H1 (cell line): ENCODE data around the gene IGSF5. TPM values are rescaled to one million over a fixed set of nuclear protein-coding genes. Genes with fewer than 3 reads are reported as not detected.

Experiments
- CTCF ChIA-PET: fragments of 300-600 bp; sonication (Branson Sonifier 250); formaldehyde crosslinking; loops from one replicate; lab custom pipeline; 2021; ENCODE audit not compliant: partially characterized antibody; lab: Charles Lee
- POLR2A ChIA-PET: fragments of 300-600 bp; sonication (Branson Sonifier 250); formaldehyde crosslinking; loops from one replicate; lab custom pipeline; 2021; ENCODE audit warnings: inconsistent platforms; ENCODE audit not compliant: partially characterized antibody; lab: Charles Lee
- DNase-seq, 2 experiments: peaks; one replicate each; pipeline versions ENCODE4 v3.0.0 to v3.0.0-alpha.2; 2010 to 2022; ENCODE audit warnings: low spot score in 2 of 2, low read depth in 1 of 2, mixed read lengths in 1 of 2
- FAIRE-seq: peaks from 2 replicates; lab custom pipeline; 2011; peaks lifted over from hg19 to GRCh38; lab: Jason Lieb, UNC
- H2AFZ ChIP-seq: 2 replicates; pipeline ENCODE4 v1.8.1; 2012; ENCODE audit warnings: low read length, inconsistent platforms
- H2AK5ac ChIP-seq: 2 replicates; pipeline ENCODE4 v1.6.1; 2013; ENCODE audit warnings: low read depth, low read length
- H2BK120ac ChIP-seq: replicated peaks from 2 replicates; pipeline ENCODE3; 2013; ENCODE audit warnings: low read depth, low read length, inconsistent platforms
- H2BK12ac ChIP-seq: 2 replicates; pipeline ENCODE4 v1.6.1; 2013; ENCODE audit warnings: low read depth, low read length
- H2BK15ac ChIP-seq: 2 replicates; pipeline ENCODE4 v1.6.1; 2013; ENCODE audit warnings: low read length
- H2BK20ac ChIP-seq: 2 replicates; pipeline ENCODE4 v1.6.1; 2013; ENCODE audit warnings: low read length
- H2BK5ac ChIP-seq: 2 replicates; pipeline ENCODE4 v1.6.1; 2013; ENCODE audit warnings: low read depth, low read length
- H3K14ac ChIP-seq: 2 replicates; pipeline ENCODE4 v1.6.1; 2013; ENCODE audit warnings: inconsistent platforms; ENCODE audit not compliant: insufficient read length
- H3K18ac ChIP-seq: 2 replicates; pipeline ENCODE4 v1.6.1; 2013; ENCODE audit warnings: low read length; ENCODE audit errors: extremely low read depth
- H3K23ac ChIP-seq: 2 replicates; pipeline ENCODE4 v1.6.1; 2013; ENCODE audit warnings: inconsistent platforms; ENCODE audit not compliant: insufficient read length
- H3K23me2 ChIP-seq: 2 replicates; pipeline ENCODE4 v1.6.1; 2013; ENCODE audit warnings: low read depth, low read length
- H3K27ac ChIP-seq: 2 replicates; pipeline ENCODE4 v1.6.1; 2011; ENCODE audit warnings: low read depth, low read length, inconsistent platforms
- H3K27me3 ChIP-seq, 4 experiments: replicated peaks in 1 of 4; 1 replicate in 1 of 4; 2 replicates in 3 of 4; pipeline versions ENCODE4 v1.6.1 to v1.8.1; 2011 to 2013; ENCODE audit warnings: low read length in 3 of 4, mild to moderate bottlenecking in 3 of 4, inconsistent platforms in 2 of 4, mixed read lengths in 2 of 4, moderate library complexity in 1 of 4; ENCODE audit not compliant: control insufficient read depth in 3 of 4, insufficient read depth in 3 of 4; ENCODE audit errors: extremely low read depth in 1 of 4
- H3K36me3 ChIP-seq, 4 experiments: 2 replicates each; pipeline versions ENCODE4 v1.6.1 to v1.8.1; 2011 to 2013; ENCODE audit warnings: mild to moderate bottlenecking in 4 of 4, low read length in 3 of 4, moderate library complexity in 2 of 4, control low read depth in 1 of 4, inconsistent platforms in 1 of 4; ENCODE audit not compliant: insufficient read depth in 4 of 4, control insufficient read depth in 2 of 4
- H3K4ac ChIP-seq: replicated peaks from 2 replicates; pipeline ENCODE3; 2013; ENCODE audit warnings: low read length, low read depth, mixed read lengths, inconsistent platforms; ENCODE audit not compliant: insufficient read length
- H3K4me1 ChIP-seq, 4 experiments: replicated peaks in 1 of 4; 1 replicate in 1 of 4; 2 replicates in 3 of 4; pipeline versions ENCODE4 v1.6.1 to v1.8.1; 2011 to 2013; ENCODE audit warnings: low read length in 3 of 4, inconsistent platforms in 2 of 4, mixed read lengths in 1 of 4; ENCODE audit not compliant: insufficient read depth in 4 of 4, control insufficient read depth in 3 of 4
- H3K4me2 ChIP-seq, 2 experiments: 2 replicates each; pipeline versions ENCODE4 v1.6.1 to v1.8.1; 2011 to 2013; ENCODE audit warnings: low read depth in 2 of 2, low read length in 2 of 2, control low read depth in 1 of 2, inconsistent platforms in 1 of 2, mild to moderate bottlenecking in 1 of 2; ENCODE audit not compliant: insufficient read depth in 1 of 2
- H3K4me3 ChIP-seq, 4 experiments: fragments of 200-600, 300-600 bp in 1 of 4; sonication (generic), shearing (Covaris generic), sonication (Bioruptor Twin) in 1 of 4; 2 replicates each; pipeline versions ENCODE4 v1.5.1 to v1.8.1; 2011 to 2016; ENCODE audit warnings: low read length in 4 of 4, low read depth in 3 of 4, control low read depth in 2 of 4, inconsistent platforms in 2 of 4, mild to moderate bottlenecking in 2 of 4, mixed read lengths in 1 of 4, moderate library complexity in 1 of 4; ENCODE audit not compliant: insufficient read depth in 2 of 4; ENCODE audit errors: extremely low read depth in 1 of 4
- H3K56ac ChIP-seq: replicated peaks from 2 replicates; pipeline ENCODE3; 2013; ENCODE audit warnings: low read depth, mild to moderate bottlenecking, mixed read lengths, low read length, inconsistent platforms; ENCODE audit not compliant: insufficient read length
- H3K79me1 ChIP-seq: 2 replicates; pipeline ENCODE4 v1.6.1; 2013; ENCODE audit warnings: low read depth, low read length, control low read depth
- H3K79me2 ChIP-seq, 2 experiments: 2 replicates each; pipeline versions ENCODE4 v1.6.1 to v1.8.1; 2012 to 2013; ENCODE audit warnings: low read length in 2 of 2, mild to moderate bottlenecking in 2 of 2, inconsistent platforms in 1 of 2; ENCODE audit not compliant: insufficient read depth in 2 of 2, control insufficient read depth in 1 of 2
- H3K9ac ChIP-seq, 4 experiments: replicated peaks in 1 of 4; 1 replicate in 1 of 4; 2 replicates in 3 of 4; pipeline versions ENCODE4 v1.6.1 to v1.8.1; 2011 to 2013; ENCODE audit warnings: low read depth in 3 of 4, low read length in 3 of 4, control low read depth in 2 of 4, mild to moderate bottlenecking in 2 of 4, moderate library complexity in 2 of 4, inconsistent platforms in 1 of 4; ENCODE audit errors: extremely low read depth in 1 of 4
- H3K9me3 ChIP-seq, 2 experiments: 2 replicates each; pipeline versions ENCODE4 v1.6.1 to v1.8.1; 2012 to 2013; ENCODE audit warnings: mild to moderate bottlenecking in 2 of 2, moderate library complexity in 2 of 2, control low read depth in 1 of 2, inconsistent platforms in 1 of 2, low read depth in 1 of 2, low read length in 1 of 2, mixed read lengths in 1 of 2; ENCODE audit not compliant: insufficient read depth in 2 of 2
- H4K20me1 ChIP-seq, 2 experiments: replicated peaks in 1 of 2; 2 replicates each; pipeline versions ENCODE3 to v1.8.1; 2011 to 2013; ENCODE audit warnings: inconsistent platforms in 2 of 2, low read length in 2 of 2, mild to moderate bottlenecking in 1 of 2; ENCODE audit not compliant: insufficient read depth in 2 of 2, control insufficient read depth in 1 of 2
- H4K5ac ChIP-seq: 2 replicates; pipeline ENCODE4 v1.6.1; 2013; ENCODE audit warnings: low read length, low read depth, mixed read lengths, inconsistent platforms; ENCODE audit not compliant: insufficient read length
- H4K8ac ChIP-seq: 2 replicates; pipeline ENCODE4 v1.8.0; 2013; ENCODE audit warnings: mild to moderate bottlenecking, moderate library complexity, low read length, inconsistent platforms; ENCODE audit not compliant: insufficient read depth; ENCODE audit errors: extremely low read depth
- H4K91ac ChIP-seq: replicated peaks from 2 replicates; pipeline ENCODE3; 2013; ENCODE audit warnings: low read length, mixed read lengths, inconsistent platforms; ENCODE audit not compliant: insufficient read length
- BRCA1 ChIP-seq: IDR thresholded peaks from 2 replicates; pipeline ENCODE4 v1.6.1; 2012; ENCODE audit warnings: low read depth, low read length, improper control_type of control experiment
- POLR2AphosphoS5 ChIP-seq: IDR thresholded peaks from 2 replicates; pipeline ENCODE4 v1.6.1; 2011; ENCODE audit warnings: low read depth, low read length
- WGBS, 2 experiments: shearing (Covaris generic) in 1 of 2; methylation state at CpG; one replicate each; pipeline versions ENCODE4 v1.1.6 to v1.1.7; 2013 to 2015; ENCODE audit warnings: low lambda C conversion rate in 2 of 2, mixed read lengths in 2 of 2, inconsistent platforms in 1 of 2, low coverage in 1 of 2, missing lambda C conversion rate in 1 of 2; ENCODE audit not compliant: insufficient replicate concordance in 2 of 2, insufficient coverage in 1 of 2, insufficient read length in 1 of 2; ENCODE audit errors: extremely low coverage in 1 of 2, missing lambda C conversion rate in 1 of 2; 5-methylcytosine and 5-hydroxymethylcytosine counted together
- polyA plus RNA-seq, 7 experiments: library from polyadenylated mRNA; depleted of rRNA in 3 of 7; stranded (reverse) in 5 of 7; unstranded in 2 of 7; fragments of >200 nt in 5 of 7; fragments of 200-250 nt in 2 of 7; gene quantifications; 1 replicate in 5 of 7; 2 replicates in 1 of 7; 4 replicates in 1 of 7; pipeline versions ENCODE4 v1.2.1 to v1.2.3, GENCODE V29; 2011 to 2013; ENCODE audit warnings: missing spikeins in 2 of 7, mixed read lengths in 2 of 7
- total RNA-seq: library from RNA; stranded (reverse); fragmentation: NEBNext Ultra II Directional; extraction: Animal tissue kit (Norgen Biotek cat#: 25700); gene quantifications from 2 replicates; pipeline ENCODE4 v1.2.1, GENCODE V29; 2021

The IGSF5 gene
- total and polyA plus RNA-seq, 2 of the 8 experiments (the other 6 are each of a cell fraction or from before 2014, with no cell fraction given) = 4.4 to 5.4 TPM

DNA sequence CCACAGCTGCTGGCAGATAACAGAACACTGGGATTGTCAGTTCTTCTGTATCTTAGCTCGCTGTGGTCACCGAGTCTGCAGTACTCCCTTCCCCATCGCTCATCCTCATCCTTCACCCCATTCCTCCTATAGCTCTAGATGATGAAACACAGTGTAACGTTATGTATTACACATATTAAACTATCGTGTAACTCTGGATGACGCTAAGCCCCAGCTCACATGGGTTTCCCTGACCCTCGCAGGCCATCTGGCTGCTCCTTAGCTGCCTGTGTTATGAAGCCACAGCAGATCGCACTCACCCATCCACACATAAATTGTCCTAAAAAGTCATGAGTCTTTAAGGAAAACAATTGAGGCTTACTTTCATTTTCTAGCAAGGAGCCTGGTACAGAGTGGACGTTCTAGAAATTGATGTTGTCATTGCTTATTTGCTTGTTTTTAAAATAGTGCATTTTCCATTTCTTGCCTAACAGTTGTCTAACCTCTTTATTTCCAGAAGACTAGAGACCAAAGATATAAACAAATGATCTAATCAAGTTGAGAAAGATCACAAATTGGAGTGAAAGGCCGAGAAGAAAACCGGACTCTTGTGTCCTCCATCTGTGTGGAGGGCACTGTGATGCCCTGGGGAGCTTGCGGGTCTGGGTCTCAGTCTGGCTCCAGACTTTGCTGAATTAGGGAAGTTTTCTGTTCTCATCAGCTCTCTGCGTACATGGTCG is 97.9 kb downstream of the IGSF5 start:
- Histone ChIP-seq H3K4ac (no peak overlapping the region), H3K4me1 (peaks cover 0 to 7% (median 0%) of the 10 kb centered on the region in 4 experiments; a peak in 1 of 7 replicates), H4K20me1 (no peaks in the 10 kb centered on the region), H2BK12ac (no peak overlapping the region), H3K4me3 (no peak overlapping the region), H4K91ac (no peak overlapping the region), H2AFZ (no peak overlapping the region), H3K4me2 (no peak overlapping the region), H3K36me3 (no peaks in the 10 kb centered on the region), H2BK15ac (no peak overlapping the region), H3K9me3 (no peaks in the 10 kb centered on the region; a peak in 1 of 4 replicates), H3K18ac (no peak overlapping the region), H3K27ac (no peak overlapping the region), H3K14ac (no peak overlapping the region), H3K23ac (no peak overlapping the region), H3K56ac (no peak overlapping the region), H3K27me3 (no peaks in the 10 kb centered on the region), H2BK5ac (no peak overlapping the region), H2AK5ac (no peak overlapping the region), H3K9ac (no peak overlapping the region), H3K79me2 (no peaks in the 10 kb centered on the region), H4K8ac (no peak overlapping the region), H2BK20ac (no peak overlapping the region), H3K79me1 (no peaks in the 10 kb centered on the region), H4K5ac (no peak overlapping the region), H3K23me2 (no peaks in the 10 kb centered on the region), H2BK120ac (no peak overlapping the region)
- no peak for FAIRE-seq
- DNase-seq = no peak
- POLR2A ChIA-PET = no interaction called here
- TF ChIP-seq POLR2AphosphoS5 (no peak), BRCA1 (no peak)
- WGBS, 2 experiments = 80% methylated on average over 14 of the region's 14 CpGs; no CpG with 5 or more reads in 1 of the 2 experiments
- CTCF ChIA-PET = interaction anchor here (1.3 kb wide), 1 partner anchor 278 kb away, joined by 5 read pairs; no protein-coding TSS in a partner anchor
